Ovary (tissue), 3 donors: Measurements from ENCODE around the gene CSHL1.

Source experiments
- EP300 ChIP-seq: sonication (generic); formaldehyde crosslinking; IDR thresholded peaks from one replicate; pipeline ENCODE4 v1.6.1; 2017; ENCODE audit warnings: antibody characterized with exemption
- TF ChIP-seq, protein P1 (sequence below), 3 donors: fragments of 450-650 bp in 2 of 3; fragments of 200-600 bp in 1 of 3; IDR thresholded peaks; one replicate each; pipeline versions ENCODE4 v1.5.1 to v1.8.0; 2016 to 2022; ENCODE audit warnings: antibody characterized with exemption in 3 of 3, mild to moderate bottlenecking in 1 of 3
- donor health status: DM: no; HTN: no; CAD: no.

DNA sequence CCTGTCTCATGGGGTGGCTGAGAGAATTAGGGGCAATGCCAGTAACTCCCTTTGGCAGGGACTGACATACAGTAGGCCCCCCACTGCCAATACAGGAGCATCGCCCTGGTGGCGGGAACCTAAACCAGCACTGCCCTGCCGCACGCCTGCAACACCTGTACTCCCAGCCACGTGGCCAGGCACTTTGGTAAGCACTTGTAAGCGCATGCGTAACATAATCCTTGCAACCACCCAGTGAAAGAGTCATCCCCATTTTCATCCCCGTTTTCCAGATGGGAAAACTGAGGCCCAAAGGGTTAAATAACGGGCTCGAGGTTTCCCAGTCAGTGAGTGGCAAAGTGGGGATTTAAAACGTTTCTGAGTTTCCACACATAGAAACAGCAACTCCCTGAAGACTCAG lies 44.2 kb upstream of the CSHL1 start:
- TF ChIP-seq, protein P1, sequence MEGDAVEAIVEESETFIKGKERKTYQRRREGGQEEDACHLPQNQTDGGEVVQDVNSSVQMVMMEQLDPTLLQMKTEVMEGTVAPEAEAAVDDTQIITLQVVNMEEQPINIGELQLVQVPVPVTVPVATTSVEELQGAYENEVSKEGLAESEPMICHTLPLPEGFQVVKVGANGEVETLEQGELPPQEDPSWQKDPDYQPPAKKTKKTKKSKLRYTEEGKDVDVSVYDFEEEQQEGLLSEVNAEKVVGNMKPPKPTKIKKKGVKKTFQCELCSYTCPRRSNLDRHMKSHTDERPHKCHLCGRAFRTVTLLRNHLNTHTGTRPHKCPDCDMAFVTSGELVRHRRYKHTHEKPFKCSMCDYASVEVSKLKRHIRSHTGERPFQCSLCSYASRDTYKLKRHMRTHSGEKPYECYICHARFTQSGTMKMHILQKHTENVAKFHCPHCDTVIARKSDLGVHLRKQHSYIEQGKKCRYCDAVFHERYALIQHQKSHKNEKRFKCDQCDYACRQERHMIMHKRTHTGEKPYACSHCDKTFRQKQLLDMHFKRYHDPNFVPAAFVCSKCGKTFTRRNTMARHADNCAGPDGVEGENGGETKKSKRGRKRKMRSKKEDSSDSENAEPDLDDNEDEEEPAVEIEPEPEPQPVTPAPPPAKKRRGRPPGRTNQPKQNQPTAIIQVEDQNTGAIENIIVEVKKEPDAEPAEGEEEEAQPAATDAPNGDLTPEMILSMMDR (IDR thresholded peaks at IDR 0.05) = no peak
- TF ChIP-seq EP300 = no peak
